ENCODE data around the gene CDH23. TPM values are rescaled to one million over a fixed set of nuclear protein-coding genes. Genes with fewer than 3 reads are reported as not detected.

The CDH23 gene
- total and polyA plus RNA-seq, 2 of the 8 experiments (the other 6 are each of a cell fraction or from before 2014, with no cell fraction given) = 1.9 to 4.9 TPM

DNA sequence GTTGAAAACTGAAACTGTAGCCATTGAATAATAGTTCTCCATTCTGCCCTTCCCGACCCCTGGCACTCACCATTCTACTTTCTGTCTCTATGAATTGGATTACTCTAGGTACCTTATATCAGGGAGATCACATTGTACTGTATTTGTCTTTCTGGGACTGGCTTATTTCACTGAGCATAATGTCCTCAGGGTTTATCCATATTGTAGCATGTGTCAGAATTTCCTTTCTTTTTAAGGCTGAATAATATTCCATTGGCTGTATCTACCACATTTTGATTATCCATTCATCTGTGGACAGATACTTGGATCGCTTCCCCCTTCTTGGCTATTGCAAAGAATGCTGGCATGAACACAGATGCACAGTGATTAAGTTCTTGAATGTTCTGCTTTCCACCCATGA, 107.4 kb downstream of the CDH23 start:
- POLR2A ChIA-PET (ENCODE audit: partially characterized antibody) = no interaction called here
- H3K4ac ChIP-seq (replicated peaks; ENCODE audit: insufficient read length, low read depth, low read length) = no peak overlapping the region
- H2AK5ac ChIP-seq (ENCODE audit: low read depth, low read length) = no peak overlapping the region
- H3K56ac ChIP-seq (replicated peaks; ENCODE audit: insufficient read length, low read depth, low read length) = no peak overlapping the region
- CTCF ChIA-PET (ENCODE audit: partially characterized antibody) = interaction anchor here (1.2 to 1.6 kb wide), 2 partner anchors 8 to 75 kb away, joined by 4 to 6 read pairs; no protein-coding TSS in a partner anchor
- H3K79me2 ChIP-seq (ENCODE audit: control insufficient read depth in 1 of 2, insufficient read depth in 2 of 2, low read length in 2 of 2) = no peaks in the 10 kb centered on the region
- no peak overlapping the region for H2BK5ac ChIP-seq (ENCODE audit: low read depth, low read length)
- H4K91ac ChIP-seq (replicated peaks; ENCODE audit: insufficient read length, low read length) = no peak overlapping the region
- no peak overlapping the region for H3K4me2 ChIP-seq (ENCODE audit: insufficient read depth in 1 of 2, low read depth in 2 of 2, low read length in 2 of 2)
- H3K23ac ChIP-seq (ENCODE audit: insufficient read length) = no peak overlapping the region
- H3K14ac ChIP-seq (ENCODE audit: insufficient read length) = no peak overlapping the region
- H3K27ac ChIP-seq (ENCODE audit: low read depth, low read length) = no peak overlapping the region
- no peaks in the 10 kb centered on the region; a peak in 2 of 7 replicates for H3K27me3 ChIP-seq (replicated peaks in 1 of 4; ENCODE audit: control insufficient read depth in 3 of 4, extremely low read depth in 1 of 4, insufficient read depth in 3 of 4, low read length in 3 of 4)
- no peak overlapping the region for H2BK12ac ChIP-seq (ENCODE audit: low read depth, low read length)
- DNase-seq (ENCODE audit: low read depth in 1 of 2, low spot score in 2 of 2) (no peak), FAIRE-seq (no peak)
- no peak overlapping the region for H3K18ac ChIP-seq (ENCODE audit: extremely low read depth, low read length)
- H3K36me3 ChIP-seq (ENCODE audit: control insufficient read depth in 2 of 4, insufficient read depth in 4 of 4, low read length in 3 of 4) = no peaks in the 10 kb centered on the region
- H2BK120ac ChIP-seq (replicated peaks; ENCODE audit: low read depth, low read length) = no peak overlapping the region
- H3K79me1 ChIP-seq (ENCODE audit: low read depth, low read length) = no peaks in the 10 kb centered on the region
- no peak overlapping the region for H4K5ac ChIP-seq (ENCODE audit: insufficient read length, low read depth, low read length)
- 87% methylated on average over 2 of the region's 2 CpGs; no CpG with 5 or more reads in 1 of the 2 experiments for WGBS, 2 experiments (ENCODE audit: extremely low coverage in 1 of 2, insufficient coverage in 1 of 2, insufficient read length in 1 of 2, insufficient replicate concordance in 2 of 2, low coverage in 1 of 2, low lambda C conversion rate in 2 of 2, missing lambda C conversion rate in 1 of 2)
- no peak overlapping the region for H2BK15ac ChIP-seq (ENCODE audit: low read length)
- TF ChIP-seq, protein P1, sequence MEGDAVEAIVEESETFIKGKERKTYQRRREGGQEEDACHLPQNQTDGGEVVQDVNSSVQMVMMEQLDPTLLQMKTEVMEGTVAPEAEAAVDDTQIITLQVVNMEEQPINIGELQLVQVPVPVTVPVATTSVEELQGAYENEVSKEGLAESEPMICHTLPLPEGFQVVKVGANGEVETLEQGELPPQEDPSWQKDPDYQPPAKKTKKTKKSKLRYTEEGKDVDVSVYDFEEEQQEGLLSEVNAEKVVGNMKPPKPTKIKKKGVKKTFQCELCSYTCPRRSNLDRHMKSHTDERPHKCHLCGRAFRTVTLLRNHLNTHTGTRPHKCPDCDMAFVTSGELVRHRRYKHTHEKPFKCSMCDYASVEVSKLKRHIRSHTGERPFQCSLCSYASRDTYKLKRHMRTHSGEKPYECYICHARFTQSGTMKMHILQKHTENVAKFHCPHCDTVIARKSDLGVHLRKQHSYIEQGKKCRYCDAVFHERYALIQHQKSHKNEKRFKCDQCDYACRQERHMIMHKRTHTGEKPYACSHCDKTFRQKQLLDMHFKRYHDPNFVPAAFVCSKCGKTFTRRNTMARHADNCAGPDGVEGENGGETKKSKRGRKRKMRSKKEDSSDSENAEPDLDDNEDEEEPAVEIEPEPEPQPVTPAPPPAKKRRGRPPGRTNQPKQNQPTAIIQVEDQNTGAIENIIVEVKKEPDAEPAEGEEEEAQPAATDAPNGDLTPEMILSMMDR (IDR thresholded peaks at IDR 0.05; ENCODE audit: control extremely low read depth in 1 of 3, insufficient read depth in 1 of 3, low read depth in 1 of 3, low read length in 3 of 3) = no peak
- no peak overlapping the region for H2BK20ac ChIP-seq (ENCODE audit: low read length)
- no peak overlapping the region for H3K4me3 ChIP-seq (ENCODE audit: extremely low read depth in 1 of 4, insufficient read depth in 2 of 4, low read depth in 3 of 4, low read length in 4 of 4)
- H3K23me2 ChIP-seq (ENCODE audit: low read depth, low read length) = no peaks in the 10 kb centered on the region
- no peak overlapping the region for H4K8ac ChIP-seq (ENCODE audit: extremely low read depth, insufficient read depth, low read length)
- H3K9ac ChIP-seq (replicated peaks in 1 of 4; ENCODE audit: extremely low read depth in 1 of 4, low read depth in 3 of 4, low read length in 3 of 4) = no peak overlapping the region
- H4K20me1 ChIP-seq (replicated peaks in 1 of 2; ENCODE audit: control insufficient read depth in 1 of 2, insufficient read depth in 2 of 2, low read length in 2 of 2) = peaks cover 0 to 3% of the 10 kb centered on the region in 2 experiments
- no peaks in the 10 kb centered on the region for H3K9me3 ChIP-seq (ENCODE audit: insufficient read depth in 2 of 2, low read depth in 1 of 2, low read length in 1 of 2)
- no peak overlapping the region for H2AFZ ChIP-seq (ENCODE audit: low read length)
- peaks cover 0 to 10% (median 4%) of the 10 kb centered on the region in 4 experiments; a peak in 4 of 7 replicates for H3K4me1 ChIP-seq (replicated peaks in 1 of 4; ENCODE audit: control insufficient read depth in 3 of 4, insufficient read depth in 4 of 4, low read length in 3 of 4)
